Neuronal stem cell (in vitro differentiated cells): ENCODE results near the gene RGS6.

ENCODE experiments used
- DNase-seq: peaks from one replicate; pipeline ENCODE4 v3.0.0-alpha.2; 2013; ENCODE audit warnings: low spot score
- H2AFZ ChIP-seq: one replicate; pipeline ENCODE4 v1.6.1; 2013; ENCODE audit warnings: mild to moderate bottlenecking, low read length, inconsistent platforms
- H2AK5ac ChIP-seq: 2 replicates; pipeline ENCODE4 v1.6.1; 2013; ENCODE audit warnings: low read depth, mild to moderate bottlenecking, inconsistent platforms, low read length, moderate library complexity, mixed read lengths
- H2BK120ac ChIP-seq: 2 replicates; pipeline ENCODE4 v1.6.1; 2013; ENCODE audit warnings: low read depth, mild to moderate bottlenecking, inconsistent platforms, low read length, moderate library complexity, mixed read lengths
- H2BK12ac ChIP-seq: one replicate; pipeline ENCODE4 v1.6.1; 2013; ENCODE audit warnings: low read length, inconsistent platforms
- H2BK15ac ChIP-seq: 2 replicates; pipeline ENCODE4 v1.6.1; 2013; ENCODE audit warnings: mild to moderate bottlenecking, low read length, inconsistent platforms, mixed read lengths
- H2BK5ac ChIP-seq: one replicate; pipeline ENCODE4 v1.6.1; 2013; ENCODE audit warnings: inconsistent platforms, mild to moderate bottlenecking, low read length, moderate library complexity
- H3K14ac ChIP-seq: one replicate; pipeline ENCODE4 v1.6.1; 2013; ENCODE audit warnings: low read length, inconsistent platforms
- H3K18ac ChIP-seq: 2 replicates; pipeline ENCODE4 v1.6.1; 2013; ENCODE audit warnings: low read length, inconsistent platforms
- H3K23ac ChIP-seq: 2 replicates; pipeline ENCODE4 v1.6.1; 2013; ENCODE audit warnings: low read depth, mild to moderate bottlenecking, mixed read lengths, low read length, inconsistent platforms; ENCODE audit not compliant: poor library complexity
- H3K27ac ChIP-seq: replicated peaks from 3 replicates; pipeline ENCODE4 v1.5.1; 2013; ENCODE audit warnings: low read length, inconsistent platforms
- H3K27me3 ChIP-seq, 3 experiments: 2 replicates each; pipeline ENCODE4 v1.6.1; 2013; ENCODE audit warnings: low read length in 3 of 3, mild to moderate bottlenecking in 2 of 3, inconsistent platforms in 1 of 3, low read depth in 1 of 3, mixed read lengths in 1 of 3, moderate library complexity in 1 of 3; ENCODE audit not compliant: control insufficient read depth in 3 of 3, insufficient read depth in 3 of 3
- H3K36me3 ChIP-seq, 2 donors: replicated peaks in 1 of 2; 2 replicates each; pipeline ENCODE4 v1.6.1; 2013; ENCODE audit warnings: low read length in 2 of 2; ENCODE audit not compliant: control insufficient read depth in 2 of 2, insufficient read depth in 2 of 2
- H3K4ac ChIP-seq: 2 replicates; pipeline ENCODE4 v1.6.1; 2013; ENCODE audit warnings: inconsistent platforms, mild to moderate bottlenecking, low read length, moderate library complexity
- H3K4me1 ChIP-seq, 2 donors: 1 replicate in 1 of 2; 2 replicates in 1 of 2; pipeline ENCODE4 v1.6.1; 2013; ENCODE audit warnings: low read length in 2 of 2, low read depth in 1 of 2; ENCODE audit not compliant: control insufficient read depth in 2 of 2, insufficient read depth in 1 of 2
- H3K4me2 ChIP-seq: one replicate; pipeline ENCODE4 v1.6.1; 2013; ENCODE audit warnings: mild to moderate bottlenecking, low read length, inconsistent platforms; ENCODE audit not compliant: insufficient read depth, poor library complexity, severe bottlenecking
- H3K4me3 ChIP-seq, 2 donors: 2 replicates each; pipeline ENCODE4 v1.5.1; 2013; ENCODE audit warnings: low read length in 2 of 2, mild to moderate bottlenecking in 2 of 2, inconsistent platforms in 1 of 2, moderate library complexity in 1 of 2
- H3K79me1 ChIP-seq: one replicate; pipeline ENCODE4 v1.6.1; 2013; ENCODE audit warnings: low read depth, mild to moderate bottlenecking, inconsistent platforms, low read length, moderate library complexity
- H3K9ac ChIP-seq: one replicate; pipeline ENCODE4 v1.6.1; 2013; ENCODE audit warnings: mild to moderate bottlenecking, low read depth, low read length, inconsistent platforms; ENCODE audit not compliant: poor library complexity
- H3K9me3 ChIP-seq, 2 donors: replicated peaks in 1 of 2; 2 replicates each; pipeline versions ENCODE3 to v1.6.1; 2013; ENCODE audit warnings: low read length in 2 of 2, mild to moderate bottlenecking in 2 of 2, inconsistent platforms in 1 of 2, low read depth in 1 of 2, mixed read lengths in 1 of 2, moderate library complexity in 1 of 2; ENCODE audit not compliant: control insufficient read depth in 2 of 2, insufficient read depth in 1 of 2
- H4K8ac ChIP-seq: one replicate; pipeline ENCODE4 v1.6.1; 2013; ENCODE audit warnings: low read depth, mild to moderate bottlenecking, inconsistent platforms, low read length, moderate library complexity
- H4K91ac ChIP-seq: one replicate; pipeline ENCODE4 v1.6.1; 2013; ENCODE audit warnings: low read length, low read depth, mild to moderate bottlenecking, inconsistent platforms; ENCODE audit not compliant: poor library complexity
- WGBS, 2 donors: extraction: QIAGEN DNeasy Blood & Tissue Kit; methylation state at CpG; one replicate each; pipeline ENCODE4 v1.1.7; 2013; ENCODE audit warnings: missing lambda C conversion rate in 2 of 2, mixed read lengths in 1 of 2; ENCODE audit not compliant: insufficient read length in 2 of 2, insufficient replicate concordance in 1 of 2; ENCODE audit errors: extremely low coverage in 2 of 2; 5-methylcytosine and 5-hydroxymethylcytosine counted together

RGS6 gene

GRCh38 chr14:72383865-72384264, 451.6 kb downstream of the RGS6 start:
- H3K4ac ChIP-seq = no peak overlapping the region
- no peaks in the 10 kb centered on the region for H3K79me1 ChIP-seq
- H3K9ac ChIP-seq = no peak overlapping the region
- no peak overlapping the region for H2BK5ac ChIP-seq
- no peaks in the 10 kb centered on the region for H3K27me3 ChIP-seq
- H2AK5ac ChIP-seq = no peak overlapping the region
- no peak overlapping the region for H3K4me2 ChIP-seq
- no peak overlapping the region for H4K91ac ChIP-seq
- H3K9me3 ChIP-seq = no peaks in the 10 kb centered on the region
- no peak overlapping the region for H3K14ac ChIP-seq
- no peak overlapping the region for H2BK15ac ChIP-seq
- DNase-seq = no peak
- H2BK12ac ChIP-seq = no peak overlapping the region
- H3K4me3 ChIP-seq = no peak overlapping the region
- H2AFZ ChIP-seq = peak overlapping the region; percentile 26
- H4K8ac ChIP-seq = no peak overlapping the region
- no peak overlapping the region for H3K23ac ChIP-seq
- H3K27ac ChIP-seq = no peak overlapping the region
- no peaks in the 10 kb centered on the region for H3K4me1 ChIP-seq
- H2BK120ac ChIP-seq = no peak overlapping the region
- H3K18ac ChIP-seq = no peak overlapping the region
- no peaks in the 10 kb centered on the region for H3K36me3 ChIP-seq
- no CpG with 5 or more reads among the region's 5 CpGs for WGBS, 2 donors

- no peak overlapping the region for H3K18ac ChIP-seq
Observed at GRCh38 chr14:72387726-72388125, 455.5 kb downstream of the RGS6 start.

GRCh38 chr14:72389200-72389599, 457.0 kb downstream of the RGS6 start:
- WGBS, 2 donors = no CpG with 5 or more reads among the region's 7 CpGs

More at GRCh38 chr14:72387726-72388125, 455.5 kb downstream of the RGS6 start:
- H2BK5ac ChIP-seq = no peak overlapping the region
- H3K79me1 ChIP-seq = no peaks in the 10 kb centered on the region
- H4K8ac ChIP-seq = no peak overlapping the region
- no peaks in the 10 kb centered on the region for H3K27me3 ChIP-seq
- H3K4me1 ChIP-seq = no peaks in the 10 kb centered on the region
- no peak overlapping the region for H3K4ac ChIP-seq
- DNase-seq = no peak
- no peak overlapping the region for H3K4me3 ChIP-seq
- no peak overlapping the region for H2AK5ac ChIP-seq
- H2BK12ac ChIP-seq = no peak overlapping the region
- no CpG with 5 or more reads among the region's 3 CpGs for WGBS, 2 donors
- no peak overlapping the region for H3K14ac ChIP-seq
- no peak overlapping the region for H3K4me2 ChIP-seq
- H3K36me3 ChIP-seq = no peaks in the 10 kb centered on the region
- no peak overlapping the region for H3K27ac ChIP-seq
- H3K23ac ChIP-seq = no peak overlapping the region
- H2BK15ac ChIP-seq = no peak overlapping the region
- H3K9me3 ChIP-seq = no peaks in the 10 kb centered on the region
- no peak overlapping the region for H3K9ac ChIP-seq
- no peak overlapping the region for H2BK120ac ChIP-seq
- H4K91ac ChIP-seq = no peak overlapping the region
- no peak overlapping the region for H2AFZ ChIP-seq

GRCh38 chr14:72401101-72401625, 468.9 kb downstream of the RGS6 start:
- Histone ChIP-seq H3K36me3 (no peaks in the 10 kb centered on the region), H3K27ac (no peak overlapping the region), H4K91ac (no peak overlapping the region), H3K4me3 (no peak overlapping the region), H4K8ac (no peak overlapping the region), H3K9ac (no peak overlapping the region), H2BK120ac (no peak overlapping the region), H3K14ac (no peak overlapping the region), H2AFZ (peak overlapping the region; percentile 35), H2AK5ac (no peak overlapping the region), H3K4ac (no peak overlapping the region), H3K4me1 (peaks cover 0 to 3% of the 10 kb centered on the region in 2 donors), H3K18ac (no peak overlapping the region), H3K4me2 (no peak overlapping the region), H2BK15ac (no peak overlapping the region), H3K79me1 (no peaks in the 10 kb centered on the region), H3K9me3 (no peaks in the 10 kb centered on the region), H2BK5ac (no peak overlapping the region), H3K27me3 (peaks cover 0 to 3% (median 0%) of the 10 kb centered on the region in 3 experiments), H3K23ac (no peak overlapping the region), H2BK12ac (no peak overlapping the region)
- DNase-seq = no peak
- no CpG with 5 or more reads among the region's 4 CpGs for WGBS, 2 donors

More at GRCh38 chr14:72389200-72389599, 457.0 kb downstream of the RGS6 start:
- no peak overlapping the region for H4K91ac ChIP-seq
- H3K27me3 ChIP-seq = no peaks in the 10 kb centered on the region
- no peak overlapping the region for H4K8ac ChIP-seq
- H2AK5ac ChIP-seq = no peak overlapping the region
- no peak overlapping the region for H3K23ac ChIP-seq
- H2BK12ac ChIP-seq = no peak overlapping the region
- no peak overlapping the region for H2BK15ac ChIP-seq
- no peaks in the 10 kb centered on the region for H3K4me1 ChIP-seq
- H3K36me3 ChIP-seq = no peaks in the 10 kb centered on the region
- H3K79me1 ChIP-seq = no peaks in the 10 kb centered on the region
- no peak overlapping the region for H3K14ac ChIP-seq
- no peak overlapping the region for H3K27ac ChIP-seq
- no peak overlapping the region for H3K4me2 ChIP-seq
- H3K9ac ChIP-seq = no peak overlapping the region
- H3K18ac ChIP-seq = no peak overlapping the region
- H2BK5ac ChIP-seq = no peak overlapping the region
- H2AFZ ChIP-seq = no peak overlapping the region
- H3K4ac ChIP-seq = no peak overlapping the region
- peaks cover 0 to 2% of the 10 kb centered on the region in 2 donors for H3K9me3 ChIP-seq
- no peak overlapping the region for H2BK120ac ChIP-seq
- no peak overlapping the region for H3K4me3 ChIP-seq
- no peak for DNase-seq
